GM12878 (cell line): ENCODE data around the gene SIAH2. TPM values are rescaled to one million over a fixed set of nuclear protein-coding genes. Genes with fewer than 3 reads are reported as not detected.

Source experiments
- ATAC-seq: fragments of 200-7000 bp; cut with Tn5 transposase; 3 replicates; pipeline ENCODE4 v1.9.1; 2020; ENCODE audit warnings: mild to moderate bottlenecking, moderate library complexity
- BruUV-seq: library from RNA; stranded (reverse); fragments of 400-500 nt; replicated peaks from 2 replicates; lab custom pipeline; 2021; lab: Mats Ljungman, UMichigan
- CTCF ChIA-PET: fragments of 300-600 bp; sonication (Branson Sonifier 250); formaldehyde crosslinking; extraction: SDS; loops from one replicate; lab custom pipeline; 2021; ENCODE audit warnings: inconsistent platforms; lab: Yijun Ruan, JAX
- POLR2A ChIA-PET: fragments of 350-600 bp; formaldehyde crosslinking; extraction: SDS; loops from one replicate; lab custom pipeline; 2021; ENCODE audit warnings: inconsistent platforms; lab: Charles Lee
- RAD21 ChIA-PET: fragments of 300-600 bp; sonication (Branson Sonifier 250); formaldehyde crosslinking; loops from one replicate; lab custom pipeline; 2023; ENCODE audit warnings: antibody characterized with exemption; ENCODE audit not compliant: unreplicated experiment; lab: Charles Lee
- SMC1A ChIA-PET: fragments of 300-600 bp; sonication (Branson Sonifier 250); formaldehyde crosslinking; loops from one replicate; lab custom pipeline; 2023; ENCODE audit not compliant: unreplicated experiment, uncharacterized antibody; lab: Charles Lee
- DNase-seq: peaks from one replicate; pipeline ENCODE4 v3.0.0-alpha.2; 2011; ENCODE audit warnings: low read depth, low spot score
- FAIRE-seq: peaks from 3 replicates; lab custom pipeline; 2011; peaks lifted over from hg19 to GRCh38; lab: Jason Lieb, UNC
- H2AFZ ChIP-seq: 2 replicates; pipeline ENCODE4 v1.6.0; 2011; ENCODE audit warnings: low read depth, low read length, control low read depth; ENCODE audit not compliant: control insufficient read depth
- H3K27ac ChIP-seq: 2 replicates; pipeline ENCODE4 v1.5.1; 2011; ENCODE audit warnings: control low read depth; ENCODE audit not compliant: control insufficient read depth, insufficient read depth
- H3K27me3 ChIP-seq, 2 experiments: replicated peaks in 1 of 2; 2 replicates each; pipeline versions ENCODE4 v1.6.0 to v1.6.1; 2011; ENCODE audit warnings: low read length in 1 of 2; ENCODE audit not compliant: control insufficient read depth in 2 of 2, insufficient read depth in 2 of 2
- H3K36me3 ChIP-seq, 2 experiments: 2 replicates each; pipeline ENCODE4 v1.5.1; 2011; ENCODE audit warnings: low read length in 1 of 2; ENCODE audit not compliant: control insufficient read depth in 2 of 2, insufficient read depth in 2 of 2
- H3K4me1 ChIP-seq: 2 replicates; pipeline ENCODE4 v1.6.1; 2011; ENCODE audit warnings: mild to moderate bottlenecking, low read length, moderate library complexity, mixed read lengths; ENCODE audit not compliant: control insufficient read depth, insufficient read depth
- H3K4me2 ChIP-seq: 2 replicates; pipeline ENCODE4 v1.6.0; 2011; ENCODE audit warnings: control low read depth; ENCODE audit not compliant: control insufficient read depth, insufficient read depth
- H3K4me3 ChIP-seq: fragments of 200-600 bp; sonication (generic); 2 replicates; pipeline ENCODE4 v1.5.1; 2016
- H3K79me2 ChIP-seq: 2 replicates; pipeline ENCODE4 v1.6.0; 2011; ENCODE audit warnings: low read length; ENCODE audit not compliant: control insufficient read depth, insufficient read depth
- H3K9ac ChIP-seq: 2 replicates; pipeline ENCODE4 v1.8.0; 2011; ENCODE audit warnings: low read length, control low read depth, mixed read lengths; ENCODE audit not compliant: control insufficient read depth, insufficient read depth
- H3K9me3 ChIP-seq: replicated peaks from 3 replicates; pipeline ENCODE4 v1.5.1; 2011; ENCODE audit warnings: mild to moderate bottlenecking, low read length; ENCODE audit not compliant: control insufficient read depth, insufficient read depth
- H4K20me1 ChIP-seq: 2 replicates; pipeline ENCODE4 v1.6.0; 2011; ENCODE audit not compliant: control insufficient read depth, insufficient read depth
- CHD4 ChIP-seq: fragments of 200-600 bp; sonication (generic); IDR thresholded peaks from 2 replicates; pipeline ENCODE4 v1.6.1; 2016; ENCODE audit warnings: mild to moderate bottlenecking
- GATAD2B ChIP-seq: fragments of 450-650 bp; conservative IDR thresholded peaks from 2 replicates; pipeline ENCODE4 v1.6.1; 2017; ENCODE audit warnings: low read depth, mild to moderate bottlenecking, moderate library complexity
- HDAC6 ChIP-seq: fragments of 200-600 bp; sonication (generic); IDR thresholded peaks from one replicate; pipeline ENCODE4 v1.8.0; 2017; ENCODE audit warnings: antibody characterized with exemption; ENCODE audit not compliant: unreplicated experiment
- MYC ChIP-seq: IDR thresholded peaks from 2 replicates; pipeline ENCODE4 v1.6.1; 2011; ENCODE audit warnings: mild to moderate bottlenecking, low read length, moderate library complexity, inconsistent platforms; ENCODE audit not compliant: insufficient read depth, insufficient replicate concordance, insufficient read length, severe bottlenecking
- NFXL1 ChIP-seq: fragments of 450-650 bp; IDR thresholded peaks from 2 replicates; pipeline ENCODE4 v1.6.1; 2017; ENCODE audit warnings: antibody characterized with exemption, mild to moderate bottlenecking, borderline replicate concordance
- POLR2AphosphoS2 ChIP-seq: IDR thresholded peaks from 2 replicates; pipeline ENCODE4 v1.6.1; 2011; ENCODE audit warnings: low read depth, mild to moderate bottlenecking, low read length, improper control_type of control experiment, moderate library complexity
- SREBF1 ChIP-seq: IDR thresholded peaks from 2 replicates; pipeline ENCODE4 v1.6.1; 2012; ENCODE audit warnings: mild to moderate bottlenecking, low read length
- TCF12 ChIP-seq: IDR thresholded peaks from 2 replicates; pipeline ENCODE4 v1.6.1; 2011; ENCODE audit warnings: low read depth, mild to moderate bottlenecking, low read length
- TCF3 ChIP-seq: IDR thresholded peaks from 2 replicates; pipeline ENCODE4 v1.6.1; 2012; ENCODE audit warnings: low read depth, mild to moderate bottlenecking, low read length, borderline replicate concordance; ENCODE audit not compliant: insufficient read depth
- ZNF207 ChIP-seq: fragments of 450-650 bp; IDR thresholded peaks from 2 replicates; pipeline ENCODE4 v1.6.1; 2014; ENCODE audit warnings: antibody characterized with exemption, mild to moderate bottlenecking, borderline replicate concordance
- ZNF622 ChIP-seq: fragments of 450-650 bp; IDR thresholded peaks from 2 replicates; pipeline ENCODE4 v1.6.1; 2017; ENCODE audit warnings: mild to moderate bottlenecking, inconsistent platforms
- WGBS: methylation state at CpG from one replicate; pipeline ENCODE4 v1.1.6; 2016; ENCODE audit warnings: low lambda C conversion rate; ENCODE audit not compliant: insufficient replicate concordance, insufficient coverage; ENCODE audit errors: missing lambda C conversion rate; 5-methylcytosine and 5-hydroxymethylcytosine counted together
- in situ Hi-C: fragments of 300-500 bp; cut with MboI; formaldehyde crosslinking; loops from 9 replicates; pipeline ENCODE4 v1.14.3; 2018; ENCODE audit warnings: mixed read lengths
- intact Hi-C: fragments of 100-400 bp; cut with micrococcal nuclease; formaldehyde crosslinking; loops from one replicate; pipeline ENCODE4 v1.14.2; 2022; ENCODE audit not compliant: unreplicated experiment
- polyA plus RNA-seq, 11 experiments: library from polyadenylated mRNA; depleted of rRNA in 4 of 11; unstranded in 6 of 11; stranded (reverse) in 5 of 11; fragments of >200 nt; fragmentation: Nextera tagmentation in 4 of 11; fragmentation: Illumina TruSeq in 1 of 11; extraction: Ambion mirVana in 4 of 11; extraction: Trizol in 1 of 11; gene quantifications; 1 replicate in 1 of 11; 2 replicates in 10 of 11; pipeline versions ENCODE4 v1.2.1 to v1.2.3, GENCODE V29; 2011 to 2016; ENCODE audit warnings: inconsistent platforms in 2 of 11, missing spikeins in 2 of 11, low read depth in 1 of 11
- total RNA-seq, 4 experiments: library from RNA; depleted of rRNA in 3 of 4; stranded (reverse); fragments of >200 nt in 3 of 4; fragmentation: Illumina TruSeq in 1 of 4; extraction: Trizol in 1 of 4; gene quantifications; 2 replicates each; pipeline versions ENCODE4 v1.2.1 to v1.2.3, GENCODE V29; 2013 to 2021
- TF ChIP-seq, protein P1 (sequence below): IDR thresholded peaks from 2 replicates; pipeline ENCODE4 v1.6.1; 2011; ENCODE audit warnings: low read depth, low read length, improper control_type of control experiment, borderline replicate concordance
- TF ChIP-seq, protein P2 (sequence below): IDR thresholded peaks from 2 replicates; pipeline ENCODE4 v1.6.1; 2012; ENCODE audit warnings: low read depth, low read length, improper control_type of control experiment
- TF ChIP-seq, protein P3 (sequence below): fragments of 450-650 bp; conservative IDR thresholded peaks from 2 replicates; pipeline ENCODE4 v1.6.1; 2017; ENCODE audit warnings: mild to moderate bottlenecking, moderate library complexity
- TF ChIP-seq, protein P4 (sequence below): IDR thresholded peaks from 2 replicates; pipeline ENCODE4 v1.6.1; 2012; ENCODE audit warnings: improper control_type of control experiment, low read depth, low read length; ENCODE audit not compliant: insufficient replicate concordance

SIAH2 gene
- total and polyA plus RNA-seq, 10 of the 15 experiments (the other 5 are each of a cell fraction or from before 2014, with no cell fraction given), result 3.3 to 51.5 (median 29.7) TPM

DNA sequence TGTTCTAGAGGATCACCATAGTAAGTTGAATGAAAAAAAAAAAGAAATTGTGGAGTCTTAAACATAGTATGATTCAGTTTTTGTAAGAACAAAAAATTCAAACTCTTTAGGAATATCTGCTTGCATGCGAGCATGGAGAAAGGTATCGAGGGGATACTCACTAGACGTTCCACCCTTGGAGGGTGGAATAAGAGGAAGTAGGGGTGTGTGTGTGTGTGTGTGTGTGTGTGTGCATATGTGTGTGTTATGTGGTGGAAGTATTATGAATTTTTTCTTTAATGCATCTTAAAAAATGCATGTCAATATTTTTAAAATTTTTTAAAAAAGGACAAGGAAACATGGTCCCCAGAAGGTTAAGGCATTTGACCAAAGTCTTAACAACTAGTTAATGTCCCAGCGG lies 26.5 kb upstream of the SIAH2 start:
- intact Hi-C loops, result loop anchor here (5.0 kb wide), 1 partner anchor 358 kb away; no protein-coding TSS in a partner anchor
- SMC1A ChIA-PET, result interaction anchor here (1.0 to 2.3 kb wide), 5 partner anchors 14 to 29 kb away, joined by 4 to 10 read pairs (median 5); no protein-coding TSS in a partner anchor
- no peak for TF ChIP-seq NFXL1
- TF ChIP-seq MYC, result no peak
- TF ChIP-seq TCF12, result no peak
- TF ChIP-seq, protein P1, sequence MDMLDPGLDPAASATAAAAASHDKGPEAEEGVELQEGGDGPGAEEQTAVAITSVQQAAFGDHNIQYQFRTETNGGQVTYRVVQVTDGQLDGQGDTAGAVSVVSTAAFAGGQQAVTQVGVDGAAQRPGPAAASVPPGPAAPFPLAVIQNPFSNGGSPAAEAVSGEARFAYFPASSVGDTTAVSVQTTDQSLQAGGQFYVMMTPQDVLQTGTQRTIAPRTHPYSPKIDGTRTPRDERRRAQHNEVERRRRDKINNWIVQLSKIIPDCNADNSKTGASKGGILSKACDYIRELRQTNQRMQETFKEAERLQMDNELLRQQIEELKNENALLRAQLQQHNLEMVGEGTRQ, result no peak
- no peak for TF ChIP-seq GATAD2B
- no peak for TF ChIP-seq ZNF622
- TF ChIP-seq, protein P2, sequence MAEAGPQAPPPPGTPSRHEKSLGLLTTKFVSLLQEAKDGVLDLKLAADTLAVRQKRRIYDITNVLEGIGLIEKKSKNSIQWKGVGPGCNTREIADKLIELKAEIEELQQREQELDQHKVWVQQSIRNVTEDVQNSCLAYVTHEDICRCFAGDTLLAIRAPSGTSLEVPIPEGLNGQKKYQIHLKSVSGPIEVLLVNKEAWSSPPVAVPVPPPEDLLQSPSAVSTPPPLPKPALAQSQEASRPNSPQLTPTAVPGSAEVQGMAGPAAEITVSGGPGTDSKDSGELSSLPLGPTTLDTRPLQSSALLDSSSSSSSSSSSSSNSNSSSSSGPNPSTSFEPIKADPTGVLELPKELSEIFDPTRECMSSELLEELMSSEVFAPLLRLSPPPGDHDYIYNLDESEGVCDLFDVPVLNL, result no peak
- no peak for TF ChIP-seq CHD4
- TF ChIP-seq ZNF207, result no peak
- TF ChIP-seq, protein P3, sequence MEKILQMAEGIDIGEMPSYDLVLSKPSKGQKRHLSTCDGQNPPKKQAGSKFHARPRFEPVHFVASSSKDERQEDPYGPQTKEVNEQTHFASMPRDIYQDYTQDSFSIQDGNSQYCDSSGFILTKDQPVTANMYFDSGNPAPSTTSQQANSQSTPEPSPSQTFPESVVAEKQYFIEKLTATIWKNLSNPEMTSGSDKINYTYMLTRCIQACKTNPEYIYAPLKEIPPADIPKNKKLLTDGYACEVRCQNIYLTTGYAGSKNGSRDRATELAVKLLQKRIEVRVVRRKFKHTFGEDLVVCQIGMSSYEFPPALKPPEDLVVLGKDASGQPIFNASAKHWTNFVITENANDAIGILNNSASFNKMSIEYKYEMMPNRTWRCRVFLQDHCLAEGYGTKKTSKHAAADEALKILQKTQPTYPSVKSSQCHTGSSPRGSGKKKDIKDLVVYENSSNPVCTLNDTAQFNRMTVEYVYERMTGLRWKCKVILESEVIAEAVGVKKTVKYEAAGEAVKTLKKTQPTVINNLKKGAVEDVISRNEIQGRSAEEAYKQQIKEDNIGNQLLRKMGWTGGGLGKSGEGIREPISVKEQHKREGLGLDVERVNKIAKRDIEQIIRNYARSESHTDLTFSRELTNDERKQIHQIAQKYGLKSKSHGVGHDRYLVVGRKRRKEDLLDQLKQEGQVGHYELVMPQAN, result no peak
- no peak for TF ChIP-seq TCF3
- TF ChIP-seq SREBF1, result no peak
- TF ChIP-seq, protein P4, sequence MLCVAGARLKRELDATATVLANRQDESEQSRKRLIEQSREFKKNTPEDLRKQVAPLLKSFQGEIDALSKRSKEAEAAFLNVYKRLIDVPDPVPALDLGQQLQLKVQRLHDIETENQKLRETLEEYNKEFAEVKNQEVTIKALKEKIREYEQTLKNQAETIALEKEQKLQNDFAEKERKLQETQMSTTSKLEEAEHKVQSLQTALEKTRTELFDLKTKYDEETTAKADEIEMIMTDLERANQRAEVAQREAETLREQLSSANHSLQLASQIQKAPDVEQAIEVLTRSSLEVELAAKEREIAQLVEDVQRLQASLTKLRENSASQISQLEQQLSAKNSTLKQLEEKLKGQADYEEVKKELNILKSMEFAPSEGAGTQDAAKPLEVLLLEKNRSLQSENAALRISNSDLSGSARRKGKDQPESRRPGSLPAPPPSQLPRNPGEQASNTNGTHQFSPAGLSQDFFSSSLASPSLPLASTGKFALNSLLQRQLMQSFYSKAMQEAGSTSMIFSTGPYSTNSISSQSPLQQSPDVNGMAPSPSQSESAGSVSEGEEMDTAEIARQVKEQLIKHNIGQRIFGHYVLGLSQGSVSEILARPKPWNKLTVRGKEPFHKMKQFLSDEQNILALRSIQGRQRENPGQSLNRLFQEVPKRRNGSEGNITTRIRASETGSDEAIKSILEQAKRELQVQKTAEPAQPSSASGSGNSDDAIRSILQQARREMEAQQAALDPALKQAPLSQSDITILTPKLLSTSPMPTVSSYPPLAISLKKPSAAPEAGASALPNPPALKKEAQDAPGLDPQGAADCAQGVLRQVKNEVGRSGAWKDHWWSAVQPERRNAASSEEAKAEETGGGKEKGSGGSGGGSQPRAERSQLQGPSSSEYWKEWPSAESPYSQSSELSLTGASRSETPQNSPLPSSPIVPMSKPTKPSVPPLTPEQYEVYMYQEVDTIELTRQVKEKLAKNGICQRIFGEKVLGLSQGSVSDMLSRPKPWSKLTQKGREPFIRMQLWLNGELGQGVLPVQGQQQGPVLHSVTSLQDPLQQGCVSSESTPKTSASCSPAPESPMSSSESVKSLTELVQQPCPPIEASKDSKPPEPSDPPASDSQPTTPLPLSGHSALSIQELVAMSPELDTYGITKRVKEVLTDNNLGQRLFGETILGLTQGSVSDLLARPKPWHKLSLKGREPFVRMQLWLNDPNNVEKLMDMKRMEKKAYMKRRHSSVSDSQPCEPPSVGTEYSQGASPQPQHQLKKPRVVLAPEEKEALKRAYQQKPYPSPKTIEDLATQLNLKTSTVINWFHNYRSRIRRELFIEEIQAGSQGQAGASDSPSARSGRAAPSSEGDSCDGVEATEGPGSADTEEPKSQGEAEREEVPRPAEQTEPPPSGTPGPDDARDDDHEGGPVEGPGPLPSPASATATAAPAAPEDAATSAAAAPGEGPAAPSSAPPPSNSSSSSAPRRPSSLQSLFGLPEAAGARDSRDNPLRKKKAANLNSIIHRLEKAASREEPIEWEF, result no peak
- no peak for TF ChIP-seq POLR2AphosphoS2
- no peak for TF ChIP-seq HDAC6

More for the DNA sequence above, 26.5 kb upstream of the SIAH2 start:
- no peak overlapping the region for H3K4me3 ChIP-seq
- peaks cover 2% of the 10 kb centered on the region; the same call in 1 of the 2 replicates for H3K4me1 ChIP-seq
- H3K27ac ChIP-seq, result no peak overlapping the region
- no peak overlapping the region for H2AFZ ChIP-seq
- no peak overlapping the region for H3K9ac ChIP-seq
- no peak for FAIRE-seq
- BruUV-seq, result no TSS peak
- ChIA-PET CTCF (interaction anchor here (1.2 to 5.7 kb wide), 6 partner anchors 10 to 68 kb away, joined by 3 to 37 read pairs (median 6); no protein-coding TSS in a partner anchor), RAD21 (interaction anchor here (1.6 kb wide), 1 partner anchor 67 kb away, joined by 4 read pairs; no protein-coding TSS in a partner anchor), POLR2A (interaction anchor here (0.7 kb wide), 1 partner anchor 481 kb away, joined by 5 read pairs; no protein-coding TSS in a partner anchor)
- no peaks in the 10 kb centered on the region for H4K20me1 ChIP-seq
- no peaks in the 10 kb centered on the region for H3K36me3 ChIP-seq
- no peak for DNase-seq
- H3K4me2 ChIP-seq, result no peak overlapping the region
- ATAC-seq, result no peak
- WGBS, result 55% methylated on average over 4 of the region's 4 CpGs
- in situ Hi-C loops, result loop anchor here (5.0 kb wide), 1 partner anchor 358 kb away; no protein-coding TSS in a partner anchor
- no peaks in the 10 kb centered on the region for H3K79me2 ChIP-seq
- H3K9me3 ChIP-seq, result no peaks in the 10 kb centered on the region
- no peaks in the 10 kb centered on the region; a peak in 2 of 4 replicates for H3K27me3 ChIP-seq
